ENCODE measurements around the gene FIZ1.

The FIZ1 gene

DNA sequence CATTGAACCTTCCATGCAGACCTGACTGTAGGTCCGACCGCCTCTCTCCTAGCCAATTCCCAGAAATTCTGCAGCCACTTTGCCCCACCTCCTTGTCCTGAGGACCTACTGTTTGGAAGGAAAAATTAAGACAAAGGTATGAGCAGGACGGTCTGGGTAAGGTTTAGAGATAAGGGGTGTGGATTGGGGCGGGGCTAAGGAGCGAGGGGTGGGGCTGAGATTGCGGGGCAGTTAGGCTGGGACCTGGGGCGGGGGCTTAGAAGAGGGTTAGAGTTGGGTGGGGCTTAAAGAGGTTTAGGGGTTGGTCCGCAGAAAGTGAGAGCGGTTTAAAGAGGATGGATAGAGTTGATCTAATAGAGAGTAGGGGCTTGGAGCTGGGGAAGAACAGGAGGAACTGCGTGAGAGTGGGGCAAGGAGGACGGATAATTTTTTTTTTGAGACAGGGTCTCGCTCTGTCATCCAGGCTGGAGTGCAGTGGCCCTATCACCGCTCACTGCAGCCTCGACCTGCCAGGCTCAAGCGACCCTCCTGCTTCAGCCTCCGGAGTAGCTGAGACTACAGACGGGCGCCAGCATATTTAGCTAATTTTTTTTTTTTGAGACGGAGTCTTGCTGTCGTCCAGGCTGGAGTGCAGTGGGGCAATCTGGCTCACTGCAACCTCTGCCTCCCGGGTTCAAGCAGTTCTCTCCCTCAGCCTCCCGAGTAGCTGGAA is 4.4 kb upstream of the FIZ1 start:
- CTCF ChIA-PET, result interaction anchor here (1.9 kb wide), 1 partner anchor 29 kb away, joined by 13 read pairs; no protein-coding TSS in a partner anchor
- DNase-seq (ENCODE audit: extremely low spot score), result no peak
- TF ChIP-seq, protein P1, sequence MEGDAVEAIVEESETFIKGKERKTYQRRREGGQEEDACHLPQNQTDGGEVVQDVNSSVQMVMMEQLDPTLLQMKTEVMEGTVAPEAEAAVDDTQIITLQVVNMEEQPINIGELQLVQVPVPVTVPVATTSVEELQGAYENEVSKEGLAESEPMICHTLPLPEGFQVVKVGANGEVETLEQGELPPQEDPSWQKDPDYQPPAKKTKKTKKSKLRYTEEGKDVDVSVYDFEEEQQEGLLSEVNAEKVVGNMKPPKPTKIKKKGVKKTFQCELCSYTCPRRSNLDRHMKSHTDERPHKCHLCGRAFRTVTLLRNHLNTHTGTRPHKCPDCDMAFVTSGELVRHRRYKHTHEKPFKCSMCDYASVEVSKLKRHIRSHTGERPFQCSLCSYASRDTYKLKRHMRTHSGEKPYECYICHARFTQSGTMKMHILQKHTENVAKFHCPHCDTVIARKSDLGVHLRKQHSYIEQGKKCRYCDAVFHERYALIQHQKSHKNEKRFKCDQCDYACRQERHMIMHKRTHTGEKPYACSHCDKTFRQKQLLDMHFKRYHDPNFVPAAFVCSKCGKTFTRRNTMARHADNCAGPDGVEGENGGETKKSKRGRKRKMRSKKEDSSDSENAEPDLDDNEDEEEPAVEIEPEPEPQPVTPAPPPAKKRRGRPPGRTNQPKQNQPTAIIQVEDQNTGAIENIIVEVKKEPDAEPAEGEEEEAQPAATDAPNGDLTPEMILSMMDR (IDR thresholded peaks at IDR 0.05; ENCODE audit: control extremely low read depth, extremely low read depth, low read depth, missing control alignments), result no peak
- POLR2A ChIA-PET, result interaction anchor here (0.5 to 2.1 kb wide), 2 partner anchors 29 to 199 kb away, joined by 4 to 7 read pairs; no protein-coding TSS in a partner anchor

DNA sequence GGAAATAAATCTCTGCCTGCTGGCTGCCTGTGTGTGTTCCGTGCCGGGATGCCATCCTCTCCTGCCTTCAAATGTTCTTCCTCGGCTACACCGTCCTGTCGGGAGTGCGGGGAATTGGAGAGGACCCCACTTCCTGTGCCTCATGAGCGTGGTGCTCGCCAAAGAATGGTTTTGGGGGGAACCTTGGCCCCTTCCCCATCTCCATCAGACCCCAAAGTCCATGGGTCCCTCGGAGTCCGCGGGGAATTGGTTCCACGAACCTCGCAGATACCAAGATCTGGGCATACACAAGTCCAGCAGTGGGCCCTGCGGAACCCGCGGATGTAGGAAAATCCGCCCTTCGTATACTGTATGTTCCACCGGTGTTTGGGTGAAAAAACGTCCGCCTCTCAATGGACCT is 3.8 kb upstream of the FIZ1 start:
- ChIA-PET CTCF (interaction anchor here (1.9 kb wide), 1 partner anchor 29 kb away, joined by 13 read pairs; no protein-coding TSS in a partner anchor), POLR2A (no interaction called here)
- no peak for DNase-seq (ENCODE audit: extremely low spot score)
- TF ChIP-seq, protein P1 (IDR thresholded peaks at IDR 0.05; ENCODE audit: control extremely low read depth, extremely low read depth, low read depth, missing control alignments), result no peak

DNA sequence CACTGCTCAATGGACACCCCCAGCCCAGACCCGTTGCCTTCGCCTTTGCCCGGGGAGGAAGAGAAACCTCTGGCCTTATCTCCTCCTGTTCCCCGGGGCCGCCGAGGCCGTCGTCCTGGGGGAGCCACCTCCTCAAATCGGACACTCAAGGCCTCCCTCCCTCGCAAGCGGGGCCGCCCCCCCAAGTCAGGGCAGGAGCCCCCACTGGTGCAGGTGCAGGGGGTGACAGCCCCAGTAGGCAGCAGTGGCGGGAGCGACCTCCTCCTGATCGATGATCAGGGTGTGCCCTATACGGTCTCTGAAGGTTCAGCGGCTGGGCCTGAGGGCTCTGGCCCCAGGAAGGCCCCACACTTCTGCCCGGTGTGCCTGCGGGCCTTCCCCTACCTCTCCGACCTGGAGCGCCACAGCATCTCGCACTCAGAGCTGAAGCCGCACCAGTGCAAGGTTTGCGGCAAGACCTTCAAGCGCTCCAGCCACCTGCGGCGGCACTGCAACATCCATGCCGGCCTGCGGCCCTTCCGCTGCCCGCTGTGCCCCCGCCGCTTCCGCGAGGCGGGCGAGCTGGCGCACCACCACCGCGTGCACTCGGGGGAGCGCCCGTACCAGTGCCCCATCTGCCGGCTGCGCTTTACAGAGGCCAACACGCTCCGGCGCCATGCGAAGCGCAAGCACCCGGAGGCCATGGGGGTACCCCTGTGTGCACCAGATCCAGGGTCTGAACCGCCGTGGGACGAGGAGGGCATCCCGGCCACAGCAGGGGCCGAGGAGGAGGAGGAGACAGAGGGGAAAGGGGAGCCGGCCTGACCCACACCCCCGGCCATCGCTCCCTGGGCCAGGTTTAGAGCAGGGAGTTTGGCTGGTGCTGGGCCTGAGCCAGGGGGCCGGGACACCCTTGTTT is 3.0 kb upstream of the FIZ1 start:
- TF ChIP-seq, protein P1 (IDR thresholded peaks at IDR 0.05; ENCODE audit: control extremely low read depth, extremely low read depth, low read depth, missing control alignments), result no peak
- ChIA-PET POLR2A (no interaction called here), CTCF (interaction anchor here (1.8 kb wide), 1 partner anchor 98 kb away, joined by 7 read pairs; no protein-coding TSS in a partner anchor)
- DNase-seq (ENCODE audit: extremely low spot score), result no peak

DNA sequence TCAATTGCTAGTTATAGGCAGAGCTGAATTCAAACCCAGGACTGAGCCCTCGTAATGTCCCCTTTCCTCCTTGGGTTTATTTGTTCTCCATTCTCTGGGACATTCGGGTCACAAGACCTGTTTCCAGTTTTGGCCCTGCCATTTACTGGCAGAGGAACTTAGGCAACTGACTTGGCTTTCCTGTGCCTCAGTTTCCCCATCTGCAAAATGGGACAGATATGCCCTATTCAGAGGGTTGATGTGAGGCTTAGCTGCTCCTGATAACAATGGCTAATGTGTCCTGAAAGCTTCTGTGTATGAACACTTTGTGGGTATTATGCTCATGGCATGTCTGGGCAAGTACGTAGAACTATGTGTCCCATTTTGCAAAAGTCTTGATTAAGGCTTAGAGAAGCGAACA is 1.8 kb upstream of the FIZ1 start:
- ChIA-PET POLR2A (no interaction called here), CTCF (interaction anchor here (1.8 to 2.4 kb wide), 2 partner anchors 31 to 97 kb away, joined by 7 to 9 read pairs; no protein-coding TSS in a partner anchor)
- TF ChIP-seq, protein P1 (IDR thresholded peaks at IDR 0.05; ENCODE audit: control extremely low read depth, extremely low read depth, low read depth, missing control alignments), result no peak
- no peak for DNase-seq (ENCODE audit: extremely low spot score)

DNA sequence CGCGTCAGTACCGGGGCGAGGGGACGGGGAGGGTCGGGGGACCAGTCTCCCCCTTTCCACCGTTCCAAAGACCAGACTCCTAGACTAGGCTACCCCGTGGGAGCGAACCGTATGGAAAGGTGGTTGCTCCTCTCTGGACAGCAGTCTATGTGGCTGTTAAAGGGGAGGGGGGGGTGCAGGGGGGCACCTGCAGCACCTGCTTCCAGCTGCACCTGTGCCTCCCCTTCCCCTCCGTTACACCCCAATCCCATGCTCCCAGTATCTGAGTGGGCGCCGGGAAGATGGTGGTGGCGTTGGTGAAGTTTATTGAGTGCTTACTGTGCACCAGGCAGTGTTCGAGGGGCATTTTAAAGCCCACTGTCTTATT is 1.3 kb upstream of the FIZ1 start:
- TF ChIP-seq, protein P1 (IDR thresholded peaks at IDR 0.05; ENCODE audit: control extremely low read depth, extremely low read depth, low read depth, missing control alignments), result no peak
- ChIA-PET CTCF (interaction anchor here (1.8 to 2.4 kb wide), 2 partner anchors 32 to 96 kb away, joined by 7 to 9 read pairs; no protein-coding TSS in a partner anchor), POLR2A (interaction anchor here (0.7 kb wide), 1 partner anchor 47 kb away, joined by 3 read pairs; no protein-coding TSS in a partner anchor)
- DNase-seq (ENCODE audit: extremely low spot score), result no peak

All from GM10248 (cell line).